Cardiac fibroblast (primary cell): ENCODE data around the gene DTX1.

Experiments
- DNase-seq, 2 donors: peaks; one replicate each; pipeline versions ENCODE4 v3.0.0 to v3.0.0-alpha.2; 2010; ENCODE audit warnings: low read depth in 2 of 2
- H3K4me3 ChIP-seq, 2 donors: replicated peaks in 1 of 2; 1 replicate in 1 of 2; 2 replicates in 1 of 2; pipeline ENCODE4 v1.5.1; 2011; ENCODE audit warnings: low read depth in 2 of 2, low read length in 2 of 2, mild to moderate bottlenecking in 2 of 2, moderate library complexity in 1 of 2
- TF ChIP-seq, protein P1 (sequence below): IDR thresholded peaks from one replicate; pipeline ENCODE4 v1.5.1; 2011; ENCODE audit warnings: low read depth, mild to moderate bottlenecking, low read length, inconsistent platforms

Gene DTX1

DNA sequence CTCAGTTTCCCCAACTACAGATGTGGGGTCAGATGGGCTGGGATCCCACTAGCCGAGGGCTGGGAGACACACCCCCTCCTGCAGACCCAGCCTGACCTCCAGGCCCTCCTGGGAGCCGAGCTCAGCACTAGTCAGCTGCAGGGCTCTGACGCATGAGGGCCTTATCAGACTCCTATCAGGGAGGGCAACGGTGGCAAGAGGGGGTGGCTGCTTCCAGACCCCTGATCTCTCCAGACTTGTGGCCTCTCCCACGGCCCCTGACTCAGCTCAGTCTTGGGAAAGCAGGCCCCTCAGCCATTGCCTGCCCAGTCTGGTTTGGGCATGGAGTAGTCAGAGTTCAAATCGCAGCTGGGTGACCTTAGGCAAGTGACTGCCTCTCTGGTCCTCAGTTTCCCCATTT is 76.5 kb downstream of the DTX1 start:
- no peak for DNase-seq
- TF ChIP-seq, protein P1, sequence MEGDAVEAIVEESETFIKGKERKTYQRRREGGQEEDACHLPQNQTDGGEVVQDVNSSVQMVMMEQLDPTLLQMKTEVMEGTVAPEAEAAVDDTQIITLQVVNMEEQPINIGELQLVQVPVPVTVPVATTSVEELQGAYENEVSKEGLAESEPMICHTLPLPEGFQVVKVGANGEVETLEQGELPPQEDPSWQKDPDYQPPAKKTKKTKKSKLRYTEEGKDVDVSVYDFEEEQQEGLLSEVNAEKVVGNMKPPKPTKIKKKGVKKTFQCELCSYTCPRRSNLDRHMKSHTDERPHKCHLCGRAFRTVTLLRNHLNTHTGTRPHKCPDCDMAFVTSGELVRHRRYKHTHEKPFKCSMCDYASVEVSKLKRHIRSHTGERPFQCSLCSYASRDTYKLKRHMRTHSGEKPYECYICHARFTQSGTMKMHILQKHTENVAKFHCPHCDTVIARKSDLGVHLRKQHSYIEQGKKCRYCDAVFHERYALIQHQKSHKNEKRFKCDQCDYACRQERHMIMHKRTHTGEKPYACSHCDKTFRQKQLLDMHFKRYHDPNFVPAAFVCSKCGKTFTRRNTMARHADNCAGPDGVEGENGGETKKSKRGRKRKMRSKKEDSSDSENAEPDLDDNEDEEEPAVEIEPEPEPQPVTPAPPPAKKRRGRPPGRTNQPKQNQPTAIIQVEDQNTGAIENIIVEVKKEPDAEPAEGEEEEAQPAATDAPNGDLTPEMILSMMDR, result no peak
- H3K4me3 ChIP-seq, result no peak overlapping the region

DNA sequence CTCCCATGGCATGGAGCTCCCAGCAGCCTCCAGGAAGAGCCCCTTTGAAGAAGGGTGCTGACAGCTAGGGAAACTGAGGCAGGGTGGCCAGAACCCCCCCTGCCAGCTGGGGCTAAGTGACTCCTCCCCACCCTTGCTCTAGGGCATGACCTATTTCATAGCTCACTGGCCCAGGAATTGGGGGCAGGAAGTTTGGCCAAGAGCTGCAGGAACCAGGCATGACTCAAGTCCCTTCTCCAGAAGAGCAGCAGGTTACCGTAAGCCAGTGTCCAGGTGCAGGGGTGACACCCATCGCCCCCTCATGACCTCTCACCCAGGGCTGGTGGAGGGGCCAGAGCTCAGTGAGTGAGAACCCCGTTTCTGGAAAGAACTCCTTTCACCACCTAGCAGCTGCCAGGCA is 77.1 kb downstream of the DTX1 start:
- no peak for DNase-seq
- TF ChIP-seq, protein P1, result no peak
- H3K4me3 ChIP-seq, result no peak overlapping the region

DNA sequence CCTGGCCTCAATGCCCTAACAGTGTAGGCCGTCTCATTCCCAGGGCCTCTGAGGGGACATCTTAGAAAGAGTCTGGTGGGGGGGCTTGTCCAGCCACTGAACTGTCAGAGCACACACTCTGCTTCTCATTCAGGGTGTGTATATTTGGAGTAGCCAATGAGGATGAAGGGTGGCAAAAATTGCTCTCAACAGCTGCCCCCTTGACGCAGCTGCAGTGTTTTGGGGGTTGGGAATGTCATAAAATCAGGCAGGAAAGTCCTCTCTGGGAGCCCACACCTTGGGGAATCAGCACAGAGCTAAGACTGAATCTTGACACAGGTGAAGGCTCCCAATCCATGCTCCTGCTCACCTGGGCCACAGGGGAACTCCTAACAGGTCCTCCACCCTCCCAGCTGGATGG is 77.5 kb downstream of the DTX1 start:
- DNase-seq, result no peak
- TF ChIP-seq, protein P1, result no peak
- H3K4me3 ChIP-seq, result no peak overlapping the region

- no peak overlapping the region for H3K4me3 ChIP-seq
- DNase-seq, result no peak
- TF ChIP-seq, protein P1, result no peak
Measured at GRCh38 chr12:113134521-113134951, 78.0 kb downstream of the DTX1 start.

- TF ChIP-seq, protein P1, result no peak
- no peak for DNase-seq
- no peak within 1 kb of the TSS for H3K4me3 ChIP-seq
Measured at GRCh38 chr12:113135178-113136127, 78.9 kb downstream of the DTX1 start, which contains the start of gene RASAL1. RASAL1 (minus strand) TSS chr12:113135761; CDS start chr12:113135462, 299 bp downstream.

GRCh38 chr12:113136128-113136989 is 79.8 kb downstream of the DTX1 start:
- DNase-seq, result no peak
- TF ChIP-seq, protein P1, result no peak
- no peak overlapping the region for H3K4me3 ChIP-seq
